HEK293 (cell line): Measurements from ENCODE around the gene LHX6.

ENCODE experiments used
- CTCF ChIA-PET: fragments of 350-600 bp; formaldehyde crosslinking; extraction: SDS; loops from one replicate; lab custom pipeline; 2021; ENCODE audit warnings: antibody characterized with exemption; lab: Yijun Ruan, JAX
- POLR2A ChIA-PET: fragments of 300-600 bp; formaldehyde crosslinking; extraction: SDS; loops from one replicate; lab custom pipeline; 2020; ENCODE audit warnings: antibody characterized with exemption, inconsistent platforms; lab: Yijun Ruan, JAX
- H3K27ac ChIP-seq: fragments of 200-500 bp; sonication (Bioruptor generic); 2 replicates; pipeline ENCODE4 v1.5.1; 2014; ENCODE audit warnings: low read depth, low read length, control low read depth, inconsistent platforms; ENCODE audit errors: extremely low read depth
- H3K36me3 ChIP-seq, 2 experiments: fragments of 200-500 bp in 1 of 2; sonication (Bioruptor generic) in 1 of 2; 1 replicate in 1 of 2; 2 replicates in 1 of 2; pipeline ENCODE4 v1.5.1; 2014 to 2017; ENCODE audit warnings: inconsistent platforms in 2 of 2, low read length in 2 of 2; ENCODE audit not compliant: control insufficient read depth in 2 of 2, insufficient read depth in 1 of 2
- H3K4me1 ChIP-seq: fragments of 200-500 bp; sonication (Bioruptor generic); 2 replicates; pipeline ENCODE4 v1.5.1; 2014; ENCODE audit warnings: mild to moderate bottlenecking, low read length, inconsistent platforms; ENCODE audit not compliant: control insufficient read depth, insufficient read depth
- H3K4me3 ChIP-seq: 2 replicates; pipeline ENCODE4 v1.5.1; 2011; ENCODE audit warnings: low read depth, mild to moderate bottlenecking, control low read depth, low read length, moderate library complexity
- H3K9me3 ChIP-seq: fragments of 200-500 bp; sonication (Bioruptor generic); 2 replicates; pipeline ENCODE4 v1.5.1; 2014; ENCODE audit warnings: low read depth, low read length, inconsistent platforms; ENCODE audit not compliant: control insufficient read depth, insufficient read depth
- GLI4 ChIP-seq: fragments of 450-650 bp; formaldehyde crosslinking; IDR thresholded peaks from 2 replicates; pipeline ENCODE4 v1.5.1; 2016; ENCODE audit warnings: missing biosample characterization, missing genetic modification characterization
- GLIS1 ChIP-seq: fragments of 450-650 bp; formaldehyde crosslinking; IDR thresholded peaks from 2 replicates; pipeline ENCODE4 v1.5.1; 2016; ENCODE audit warnings: missing biosample characterization, missing genetic modification characterization
- HOXA7 ChIP-seq: sonication (generic); formaldehyde crosslinking; IDR thresholded peaks from 2 replicates; pipeline ENCODE4 v1.8.1; 2022; ENCODE audit warnings: missing genetic modification reagents, borderline replicate concordance
- SP2 ChIP-seq: fragments of 450-650 bp; formaldehyde crosslinking; IDR thresholded peaks from 2 replicates; pipeline ENCODE4 v1.5.1; 2016; ENCODE audit warnings: missing biosample characterization, missing genetic modification characterization
- WT1 ChIP-seq: fragments of 450-650 bp; formaldehyde crosslinking; IDR thresholded peaks from 2 replicates; pipeline ENCODE4 v1.5.1; 2016; ENCODE audit warnings: missing biosample characterization, missing genetic modification characterization
- ZNF121 ChIP-seq: fragments of 450-650 bp; formaldehyde crosslinking; IDR thresholded peaks from 2 replicates; pipeline ENCODE4 v1.5.1; 2016; ENCODE audit warnings: missing biosample characterization, missing genetic modification characterization
- ZNF184 ChIP-seq: fragments of 450-650 bp; IDR thresholded peaks from 2 replicates; pipeline ENCODE4 v1.5.1; 2018; ENCODE audit warnings: missing biosample characterization, mild to moderate bottlenecking, missing genetic modification characterization
- ZNF266 ChIP-seq: fragments of 450-650 bp; formaldehyde crosslinking; IDR thresholded peaks from 2 replicates; pipeline ENCODE4 v1.5.1; 2016; ENCODE audit warnings: missing biosample characterization, missing genetic modification characterization, low read depth
- ZNF423 ChIP-seq: fragments of 450-650 bp; formaldehyde crosslinking; IDR thresholded peaks from 2 replicates; pipeline ENCODE4 v1.5.1; 2016; ENCODE audit warnings: missing biosample characterization, missing genetic modification characterization
- ZNF629 ChIP-seq: fragments of 450-650 bp; formaldehyde crosslinking; IDR thresholded peaks from 2 replicates; pipeline ENCODE4 v1.5.1; 2017; ENCODE audit warnings: missing biosample characterization, missing genetic modification characterization
- TF ChIP-seq, protein P1 (sequence below): fragments of 450-650 bp; formaldehyde crosslinking; IDR thresholded peaks from 2 replicates; pipeline ENCODE4 v1.5.1; 2016; ENCODE audit warnings: missing biosample characterization, missing genetic modification characterization
- TF ChIP-seq, protein P2 (sequence below): fragments of 450-650 bp; formaldehyde crosslinking; IDR thresholded peaks from 2 replicates; pipeline ENCODE4 v1.5.1; 2016; ENCODE audit warnings: missing biosample characterization, missing genetic modification characterization
- TF ChIP-seq, protein P3 (sequence below): fragments of 450-650 bp; formaldehyde crosslinking; IDR thresholded peaks from 2 replicates; pipeline ENCODE4 v1.5.1; 2016; ENCODE audit warnings: missing biosample characterization, missing genetic modification characterization

Gene LHX6

DNA sequence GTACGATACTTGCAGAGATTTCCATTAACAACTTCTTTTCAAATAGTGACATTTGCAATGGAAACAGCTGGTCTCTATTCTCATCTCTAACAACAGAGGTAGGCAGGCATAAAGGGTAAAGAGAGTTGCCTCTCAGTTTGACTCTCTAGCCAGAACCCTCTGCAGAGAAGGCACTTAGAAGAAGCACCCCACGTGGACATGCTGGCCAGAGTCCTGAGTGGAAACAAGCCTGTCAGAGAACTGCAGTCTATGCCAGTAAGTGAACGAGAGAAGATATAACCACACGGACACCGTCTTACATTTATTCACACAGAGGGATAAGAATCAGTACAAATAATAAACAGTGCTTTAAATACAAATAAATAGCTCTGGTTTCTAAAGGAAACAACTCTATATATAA, 11.0 kb upstream of the LHX6 start (continued):
- TF ChIP-seq ZNF121 (tag by site-specific recombination) = no peak

DNA sequence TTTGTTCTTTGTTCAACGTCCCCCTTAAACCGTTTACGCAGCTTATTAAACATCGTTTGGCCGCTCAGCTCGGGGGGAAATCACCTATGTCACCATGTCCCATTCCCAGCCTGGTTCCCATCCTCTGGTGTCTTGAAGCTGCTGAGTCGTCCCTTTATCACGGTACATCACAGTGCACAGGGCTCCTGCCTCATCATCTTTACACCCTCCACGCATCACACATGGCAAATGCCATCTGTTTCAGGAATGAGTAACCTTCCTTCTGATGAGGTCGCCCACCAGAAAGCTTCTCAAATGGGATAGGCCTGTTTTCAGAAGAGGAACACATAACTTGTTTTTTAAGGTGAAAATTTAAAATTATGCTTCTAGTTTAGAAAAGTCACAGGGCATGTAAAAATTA, 7.9 kb upstream of the LHX6 start:
- CTCF ChIA-PET = no interaction called here
- POLR2A ChIA-PET = no interaction called here
- H3K27ac ChIP-seq = no peak overlapping the region

DNA sequence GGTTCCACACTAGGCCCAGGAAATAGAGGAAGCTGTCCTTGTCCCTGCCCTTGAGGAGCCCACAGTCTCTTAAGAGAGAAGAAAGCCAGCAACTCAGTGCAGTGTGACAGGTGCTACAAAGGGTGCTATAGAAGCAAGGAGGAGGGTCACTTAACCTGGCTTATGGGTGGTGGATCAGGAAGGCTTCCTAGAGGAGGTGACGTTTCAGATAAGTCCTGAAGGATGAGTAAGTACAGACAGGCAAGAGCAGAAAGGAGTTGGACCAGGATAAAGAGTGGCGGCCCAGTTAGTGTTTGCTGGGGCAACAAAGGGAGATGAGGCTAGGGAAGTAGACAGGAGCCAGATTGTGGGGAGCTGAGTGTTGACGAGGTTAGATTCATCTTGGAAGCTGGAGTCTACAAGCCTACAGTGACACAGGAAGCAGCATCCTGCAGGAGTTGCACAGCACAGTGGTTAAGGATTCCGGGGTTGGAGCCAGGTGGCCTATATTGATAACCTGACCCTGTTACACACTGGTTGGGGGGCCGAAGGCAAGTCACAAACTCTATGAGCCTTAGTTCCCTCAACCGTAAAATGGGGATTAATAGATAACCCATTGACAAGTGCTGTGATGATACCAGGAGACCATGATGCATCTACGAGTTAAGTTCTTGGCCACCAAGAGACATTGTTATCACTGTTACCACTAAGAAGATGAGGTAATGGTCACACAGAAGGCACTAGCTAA, 5.4 kb upstream of the LHX6 start:
- Histone ChIP-seq H3K4me1 (no peaks in the 10 kb centered on the region), H3K36me3 (no peaks in the 10 kb centered on the region), H3K9me3 (no peaks in the 10 kb centered on the region), H3K4me3 (no peak overlapping the region), H3K27ac (no peak overlapping the region)
- POLR2A ChIA-PET = no interaction called here
- CTCF ChIA-PET = no interaction called here
- TF ChIP-seq SP2 (tag by site-specific recombination) = no peak
- TF ChIP-seq, protein P1, sequence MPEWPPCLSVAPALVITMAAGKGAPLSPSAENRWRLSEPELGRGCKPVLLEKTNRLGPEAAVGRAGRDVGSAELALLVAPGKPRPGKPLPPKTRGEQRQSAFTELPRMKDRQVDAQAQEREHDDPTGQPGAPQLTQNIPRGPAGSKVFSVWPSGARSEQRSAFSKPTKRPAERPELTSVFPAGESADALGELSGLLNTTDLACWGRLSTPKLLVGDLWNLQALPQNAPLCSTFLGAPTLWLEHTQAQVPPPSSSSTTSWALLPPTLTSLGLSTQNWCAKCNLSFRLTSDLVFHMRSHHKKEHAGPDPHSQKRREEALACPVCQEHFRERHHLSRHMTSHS (tag by site-specific recombination) = no peak

More for the DNA sequence above, 7.9 kb upstream of the LHX6 start:
- no peak overlapping the region for H3K4me3 ChIP-seq
- H3K9me3 ChIP-seq = no peaks in the 10 kb centered on the region
- no peaks in the 10 kb centered on the region for H3K4me1 ChIP-seq
- peaks cover 5 to 20% of the 10 kb centered on the region in 2 experiments; a peak in 2 of 3 replicates for H3K36me3 ChIP-seq
- TF ChIP-seq ZNF423 (no peak), ZNF629 (tag by site-specific recombination) (0 out of 2 replicates have a peak, but pooled peaks have one; percentile 14), WT1 (tag by site-specific recombination) (no peak), GLI4 (no peak)
- TF ChIP-seq, protein P2, sequence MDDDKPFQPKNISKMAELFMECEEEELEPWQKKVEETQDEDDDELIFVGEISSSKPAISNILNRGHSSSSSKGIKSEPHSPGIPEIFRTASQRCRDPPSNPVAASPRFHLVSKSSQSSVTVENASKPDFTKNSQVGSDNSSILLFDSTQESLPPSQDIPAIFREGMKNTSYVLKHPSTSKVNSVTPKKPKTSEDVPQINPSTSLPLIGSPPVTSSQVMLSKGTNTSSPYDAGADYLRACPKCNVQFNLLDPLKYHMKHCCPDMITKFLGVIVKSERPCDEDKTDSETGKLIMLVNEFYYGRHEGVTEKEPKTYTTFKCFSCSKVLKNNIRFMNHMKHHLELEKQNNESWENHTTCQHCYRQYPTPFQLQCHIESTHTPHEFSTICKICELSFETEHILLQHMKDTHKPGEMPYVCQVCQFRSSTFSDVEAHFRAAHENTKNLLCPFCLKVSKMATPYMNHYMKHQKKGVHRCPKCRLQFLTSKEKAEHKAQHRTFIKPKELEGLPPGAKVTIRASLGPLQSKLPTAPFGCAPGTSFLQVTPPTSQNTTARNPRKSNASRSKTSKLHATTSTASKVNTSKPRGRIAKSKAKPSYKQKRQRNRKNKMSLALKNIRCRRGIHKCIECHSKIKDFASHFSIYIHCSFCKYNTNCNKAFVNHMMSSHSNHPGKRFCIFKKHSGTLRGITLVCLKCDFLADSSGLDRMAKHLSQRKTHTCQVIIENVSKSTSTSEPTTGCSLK (tag by site-specific recombination) = no peak

DNA sequence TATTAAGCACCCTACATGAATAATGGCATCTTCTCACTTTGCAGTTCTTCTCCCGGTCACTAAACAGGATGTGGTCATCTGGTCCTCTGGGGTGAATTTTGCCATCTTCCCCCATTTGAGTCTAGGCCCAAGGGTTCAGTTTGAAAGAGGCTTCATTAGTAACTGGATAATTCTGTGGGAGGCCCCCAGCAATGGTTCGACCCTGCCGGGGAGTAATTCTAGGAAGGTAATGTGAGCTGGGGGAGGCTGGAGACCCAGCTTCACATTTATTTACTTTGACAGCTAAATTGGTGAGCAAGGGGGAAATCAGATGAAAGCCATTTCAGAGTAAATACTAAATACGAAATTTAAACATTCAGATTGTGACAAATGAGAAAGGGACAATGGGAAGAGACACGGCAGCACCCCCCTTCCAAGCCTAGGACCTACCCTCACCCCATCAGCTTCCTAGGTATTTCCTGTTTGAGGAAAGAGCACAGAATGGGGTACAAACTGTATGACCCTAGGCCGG, 4.1 kb upstream of the LHX6 start:
- no peaks in the 10 kb centered on the region for H3K4me1 ChIP-seq
- TF ChIP-seq ZNF266 (no peak), ZNF184 (tag by site-specific recombination) (no peak), HOXA7 (CRISPR knock-in tag) (no peak), GLIS1 (0 out of 2 replicates have a peak, but pooled peaks have one; percentile 15)
- TF ChIP-seq, protein P3, sequence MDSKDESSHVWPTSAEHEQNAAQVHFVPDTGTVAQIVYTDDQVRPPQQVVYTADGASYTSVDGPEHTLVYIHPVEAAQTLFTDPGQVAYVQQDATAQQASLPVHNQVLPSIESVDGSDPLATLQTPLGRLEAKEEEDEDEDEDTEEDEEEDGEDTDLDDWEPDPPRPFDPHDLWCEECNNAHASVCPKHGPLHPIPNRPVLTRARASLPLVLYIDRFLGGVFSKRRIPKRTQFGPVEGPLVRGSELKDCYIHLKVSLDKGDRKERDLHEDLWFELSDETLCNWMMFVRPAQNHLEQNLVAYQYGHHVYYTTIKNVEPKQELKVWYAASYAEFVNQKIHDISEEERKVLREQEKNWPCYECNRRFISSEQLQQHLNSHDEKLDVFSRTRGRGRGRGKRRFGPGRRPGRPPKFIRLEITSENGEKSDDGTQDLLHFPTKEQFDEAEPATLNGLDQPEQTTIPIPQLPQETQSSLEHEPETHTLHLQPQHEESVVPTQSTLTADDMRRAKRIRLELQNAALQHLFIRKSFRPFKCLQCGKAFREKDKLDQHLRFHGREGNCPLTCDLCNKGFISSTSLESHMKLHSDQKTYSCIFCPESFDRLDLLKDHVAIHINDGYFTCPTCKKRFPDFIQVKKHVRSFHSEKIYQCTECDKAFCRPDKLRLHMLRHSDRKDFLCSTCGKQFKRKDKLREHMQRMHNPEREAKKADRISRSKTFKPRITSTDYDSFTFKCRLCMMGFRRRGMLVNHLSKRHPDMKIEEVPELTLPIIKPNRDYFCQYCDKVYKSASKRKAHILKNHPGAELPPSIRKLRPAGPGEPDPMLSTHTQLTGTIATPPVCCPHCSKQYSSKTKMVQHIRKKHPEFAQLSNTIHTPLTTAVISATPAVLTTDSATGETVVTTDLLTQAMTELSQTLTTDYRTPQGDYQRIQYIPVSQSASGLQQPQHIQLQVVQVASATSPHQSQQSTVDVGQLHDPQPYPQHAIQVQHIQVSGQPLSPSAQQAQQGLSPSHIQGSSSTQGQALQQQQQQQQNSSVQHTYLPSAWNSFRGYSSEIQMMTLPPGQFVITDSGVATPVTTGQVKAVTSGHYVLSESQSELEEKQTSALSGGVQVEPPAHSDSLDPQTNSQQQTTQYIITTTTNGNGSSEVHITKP (tag by site-specific recombination) = peak; percentile 94
- POLR2A ChIA-PET = no interaction called here
- H3K36me3 ChIP-seq = no peaks in the 10 kb centered on the region
- H3K4me3 ChIP-seq = no peak overlapping the region
- no peaks in the 10 kb centered on the region for H3K9me3 ChIP-seq
- CTCF ChIA-PET = interaction anchor here (1.4 to 1.5 kb wide), 2 partner anchors 59 to 134 kb away, joined by 3 read pairs; no protein-coding TSS in a partner anchor
- no peak overlapping the region for H3K27ac ChIP-seq
